Pancreas (tissue), 10 donors: ENCODE data around the gene HOXB5. TPM values are rescaled to one million over a fixed set of nuclear protein-coding genes. Genes with fewer than 3 reads are reported as not detected.

ENCODE experiments used
- ATAC-seq, 4 donors: fragments of 200-7000 bp; cut with Tn5 transposase; one replicate each; pipeline versions ENCODE4 v1.8.0 to v1.9.1; 2020; ENCODE audit warnings: mild to moderate bottlenecking in 4 of 4, moderate library complexity in 4 of 4
- DNase-seq, 6 donors: peaks; one replicate each; pipeline ENCODE4 v3.0.0-alpha.2; 2020
- FAIRE-seq: peaks from 2 replicates; lab custom pipeline; 2012; peaks lifted over from hg19 to GRCh38; lab: Jason Lieb, UNC
- H3K27ac ChIP-seq, 4 donors: fragments of 200-600 bp; sonication (generic); 1 replicate in 3 of 4; 2 replicates in 1 of 4; pipeline versions ENCODE4 v1.5.0 to v1.8.0; 2020
- H3K27me3 ChIP-seq, 4 donors: fragments of 200-600 bp; one replicate each; pipeline ENCODE4 v1.8.0; 2021
- H3K36me3 ChIP-seq, 3 donors: fragments of 200-600 bp; sonication (generic) in 1 of 3; one replicate each; pipeline versions ENCODE4 v1.5.0 to v1.8.0; 2020 to 2021
- H3K4me1 ChIP-seq, 3 donors: fragments of 200-600 bp; one replicate each; pipeline ENCODE4 v1.8.0; 2021
- H3K4me3 ChIP-seq, 4 donors: fragments of 200-600 bp; sonication (generic) in 2 of 4; one replicate each; pipeline versions ENCODE4 v1.5.0 to v1.8.0; 2020 to 2021
- H3K9me3 ChIP-seq, 4 donors: fragments of 200-600 bp; one replicate each; pipeline ENCODE4 v1.8.0; 2021
- whole genome bisulfite sequencing, 2 donors: extraction: QIAGEN DNeasy Blood & Tissue Kit; methylation state at CpG; one replicate each; pipeline ENCODE4 v1.1.7; 2013; 5-methylcytosine and 5-hydroxymethylcytosine counted together
- intact Hi-C, 3 donors: fragments of 100-400 bp; cut with DNase I; formaldehyde crosslinking; loops; one replicate each; pipeline versions ENCODE4 v1.11.1 to v1.14.2; 2022
- polyA plus RNA-seq, 2 donors: library from polyadenylated mRNA; stranded (reverse); fragments of 200-250 nt; gene quantifications; one replicate each; pipeline ENCODE4 v1.2.3, GENCODE V29; 2013
- total RNA-seq, 6 donors: library from RNA; stranded (reverse); fragmentation: NEBNext Ultra II Directional in 4 of 6; extraction: Animal tissue kit (Norgen Biotek cat#: 25700) in 4 of 6; gene quantifications; one replicate each; pipeline versions ENCODE4 v1.2.1 to v1.2.4, GENCODE V29; 2021 to 2023
- TF ChIP-seq, protein P1 (sequence below), 4 donors: fragments of 200-600 bp; sonication (generic) in 3 of 4; IDR thresholded peaks; one replicate each; pipeline versions ENCODE4 v1.5.0 to v1.8.0; 2021; ENCODE audit warnings: antibody characterized with exemption in 4 of 4
- donor health status: healthy with polysubstance abuse.
- donor health status: DM: no; HTN: no; CAD: no; lungs with moderate emphysema.
- donor health status: DM: no; HTN: no; CAD: no.
- donor health status: control.
- donor health status: control.
- donor health status: Bipolar disorder and iron deficiency.
- donor health status: DM: yes; HTN: yes; CAD: no.
- donor health status: DM: no; HTN: no; CAD: no.
- donor health status: DM: no; HTN: no; CAD: no.
- donor health status: DM: yes; HTN: yes; CAD: no.

Gene HOXB5
- total and polyA plus RNA-seq, 8 donors = 0.19 to 1.0 (median 0.38) TPM

DNA sequence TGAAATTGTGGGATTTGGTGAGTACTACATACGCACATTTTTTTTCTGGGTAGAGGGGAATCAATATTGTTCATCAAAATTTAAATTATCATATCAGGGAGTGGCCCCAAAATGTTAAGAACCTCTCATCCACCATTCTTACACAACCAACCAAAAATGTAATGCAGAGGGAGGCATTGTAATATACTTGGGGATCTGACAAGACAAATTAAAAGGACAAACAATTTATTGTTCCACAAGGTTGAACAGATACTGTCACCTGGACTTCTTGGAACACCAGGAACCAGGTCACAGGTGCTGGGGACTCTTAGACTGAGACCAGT lies 47.2 kb upstream of the HOXB5 start:
- no peaks in the 10 kb centered on the region for H3K9me3 ChIP-seq
- no peaks in the 10 kb centered on the region for H3K4me1 ChIP-seq
- no peak for ATAC-seq
- intact Hi-C loops = no loop called here
- no peak for DNase-seq
- TF ChIP-seq, protein P1, sequence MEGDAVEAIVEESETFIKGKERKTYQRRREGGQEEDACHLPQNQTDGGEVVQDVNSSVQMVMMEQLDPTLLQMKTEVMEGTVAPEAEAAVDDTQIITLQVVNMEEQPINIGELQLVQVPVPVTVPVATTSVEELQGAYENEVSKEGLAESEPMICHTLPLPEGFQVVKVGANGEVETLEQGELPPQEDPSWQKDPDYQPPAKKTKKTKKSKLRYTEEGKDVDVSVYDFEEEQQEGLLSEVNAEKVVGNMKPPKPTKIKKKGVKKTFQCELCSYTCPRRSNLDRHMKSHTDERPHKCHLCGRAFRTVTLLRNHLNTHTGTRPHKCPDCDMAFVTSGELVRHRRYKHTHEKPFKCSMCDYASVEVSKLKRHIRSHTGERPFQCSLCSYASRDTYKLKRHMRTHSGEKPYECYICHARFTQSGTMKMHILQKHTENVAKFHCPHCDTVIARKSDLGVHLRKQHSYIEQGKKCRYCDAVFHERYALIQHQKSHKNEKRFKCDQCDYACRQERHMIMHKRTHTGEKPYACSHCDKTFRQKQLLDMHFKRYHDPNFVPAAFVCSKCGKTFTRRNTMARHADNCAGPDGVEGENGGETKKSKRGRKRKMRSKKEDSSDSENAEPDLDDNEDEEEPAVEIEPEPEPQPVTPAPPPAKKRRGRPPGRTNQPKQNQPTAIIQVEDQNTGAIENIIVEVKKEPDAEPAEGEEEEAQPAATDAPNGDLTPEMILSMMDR (IDR thresholded peaks at IDR 0.05) = no peak
- H3K36me3 ChIP-seq = no peaks in the 10 kb centered on the region
- no peak overlapping the region for H3K27ac ChIP-seq
- no peak overlapping the region for H3K4me3 ChIP-seq
- no peak for FAIRE-seq
- peaks cover 3 to 51% (median 19%) of the 10 kb centered on the region in 4 donors for H3K27me3 ChIP-seq
- WGBS, 2 donors = 48 to 59% methylated on average over 1 of the region's 1 CpG

DNA sequence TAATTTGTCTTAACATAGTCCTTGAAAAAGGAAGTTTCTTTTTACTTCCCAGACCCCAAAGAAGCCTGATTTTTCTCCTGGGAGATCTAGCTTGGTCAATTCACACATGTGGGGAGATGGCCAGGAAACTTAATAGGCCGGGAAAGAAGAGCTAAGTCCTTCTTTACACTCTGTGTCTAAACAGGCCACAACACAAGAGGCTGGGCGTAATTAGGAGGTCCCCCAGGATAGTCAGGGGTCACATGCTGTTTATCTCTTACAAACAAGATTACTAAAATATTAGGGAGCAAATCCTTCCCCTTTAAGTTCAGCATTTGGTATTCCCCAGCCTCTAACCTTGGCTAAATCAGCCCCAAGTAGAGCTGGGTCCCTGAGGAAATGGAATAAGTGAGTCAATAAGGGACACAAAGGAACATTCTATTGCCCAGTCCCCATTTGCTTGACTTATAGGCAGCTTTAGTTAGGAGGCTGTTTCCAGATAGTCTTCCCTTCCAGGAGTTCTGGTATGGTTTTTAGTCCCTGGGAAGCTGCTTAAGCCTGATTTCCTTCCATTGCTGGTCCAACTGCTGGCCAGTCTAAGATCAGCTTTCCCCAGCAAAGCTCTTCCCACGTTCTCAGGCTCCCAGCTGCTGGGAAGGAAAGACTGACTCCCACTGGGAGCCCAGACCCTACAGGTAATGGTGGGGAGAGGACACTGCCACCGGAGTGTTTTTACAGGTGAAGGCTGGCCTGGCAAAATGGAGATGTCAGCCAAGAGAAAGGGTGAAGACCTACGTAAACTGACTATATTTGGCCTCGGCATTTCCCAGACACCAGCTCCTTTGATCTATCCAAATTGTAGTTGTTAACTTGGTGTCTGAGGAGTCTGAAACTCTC lies 46.6 kb upstream of the HOXB5 start:
- intact Hi-C loops = no loop called here
- H3K9me3 ChIP-seq = no peaks in the 10 kb centered on the region
- WGBS, 2 donors = 50 to 51% methylated on average over 6 of the region's 6 CpGs
- ATAC-seq (no peak), FAIRE-seq (no peak), DNase-seq (no peak)
- no peak overlapping the region for H3K27ac ChIP-seq
- H3K4me3 ChIP-seq = no peak overlapping the region
- TF ChIP-seq, protein P1 (IDR thresholded peaks at IDR 0.05) = no peak
- H3K4me1 ChIP-seq = no peaks in the 10 kb centered on the region
- peaks cover 3 to 57% (median 25%) of the 10 kb centered on the region in 4 donors for H3K27me3 ChIP-seq
- no peaks in the 10 kb centered on the region for H3K36me3 ChIP-seq

DNA sequence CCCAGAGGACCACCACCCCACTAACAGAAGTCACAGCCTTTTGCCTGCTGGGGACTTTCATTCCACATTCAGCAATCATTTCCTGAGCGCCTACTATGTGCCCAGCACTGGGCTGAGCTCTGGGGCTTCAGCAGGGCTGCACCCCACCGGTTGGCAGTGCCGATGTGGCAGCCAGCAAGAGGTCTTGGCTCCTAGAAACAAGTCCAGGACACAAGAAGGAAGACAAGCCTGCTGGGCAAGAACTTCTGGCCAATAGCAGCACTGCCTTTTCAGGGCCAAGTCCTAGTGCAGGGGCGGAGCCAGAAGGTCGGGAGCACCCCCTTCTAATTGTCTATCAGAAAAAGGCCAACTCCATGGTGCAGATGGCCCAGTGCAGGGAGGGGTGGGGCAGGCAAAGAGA lies 45.6 kb upstream of the HOXB5 start:
- no peak overlapping the region for H3K27ac ChIP-seq
- H3K36me3 ChIP-seq = no peaks in the 10 kb centered on the region
- H3K4me3 ChIP-seq = no peak overlapping the region
- intact Hi-C loops = no loop called here
- TF ChIP-seq, protein P1 (IDR thresholded peaks at IDR 0.05) = no peak
- no peak for DNase-seq
- H3K4me1 ChIP-seq = no peaks in the 10 kb centered on the region
- ATAC-seq = no peak
- peaks cover 3 to 67% (median 31%) of the 10 kb centered on the region in 4 donors for H3K27me3 ChIP-seq
- no peak for FAIRE-seq
- 17 to 23% methylated on average over 5 of the region's 5 CpGs for WGBS, 2 donors
- H3K9me3 ChIP-seq = no peaks in the 10 kb centered on the region

- 21% methylated on average over 18 of the region's 18 CpGs for WGBS, 2 donors
Measured at GRCh38 chr17:48637323-48638260, 44.0 kb upstream of the HOXB5 start.

More at GRCh38 chr17:48637323-48638260, 44.0 kb upstream of the HOXB5 start:
- intact Hi-C loops = no loop called here
- Histone ChIP-seq H3K36me3 (no peaks in the 10 kb centered on the region), H3K27ac (no peak overlapping the region), H3K9me3 (no peaks in the 10 kb centered on the region), H3K27me3 (peaks cover 3 to 67% (median 33%) of the 10 kb centered on the region in 4 donors), H3K4me3 (no peak overlapping the region), H3K4me1 (no peaks in the 10 kb centered on the region)
- TF ChIP-seq, protein P1 (IDR thresholded peaks at IDR 0.05) = no peak
- DNase-seq (no peak), ATAC-seq (no peak), FAIRE-seq (no peak)
